ENCODE results near the gene YIF1A. TPM values are rescaled to one million over a fixed set of nuclear protein-coding genes. Genes with fewer than 3 reads are reported as not detected.
"Not testable (repeated sequence)": the region's sequence is repeated elsewhere in the genome, so short reads cannot be mapped to it uniquely, and the experiment has no call there.

YIF1A gene
- total RNA-seq, 2 donors from 2014 or later = 63.9 to 73.6 TPM

DNA sequence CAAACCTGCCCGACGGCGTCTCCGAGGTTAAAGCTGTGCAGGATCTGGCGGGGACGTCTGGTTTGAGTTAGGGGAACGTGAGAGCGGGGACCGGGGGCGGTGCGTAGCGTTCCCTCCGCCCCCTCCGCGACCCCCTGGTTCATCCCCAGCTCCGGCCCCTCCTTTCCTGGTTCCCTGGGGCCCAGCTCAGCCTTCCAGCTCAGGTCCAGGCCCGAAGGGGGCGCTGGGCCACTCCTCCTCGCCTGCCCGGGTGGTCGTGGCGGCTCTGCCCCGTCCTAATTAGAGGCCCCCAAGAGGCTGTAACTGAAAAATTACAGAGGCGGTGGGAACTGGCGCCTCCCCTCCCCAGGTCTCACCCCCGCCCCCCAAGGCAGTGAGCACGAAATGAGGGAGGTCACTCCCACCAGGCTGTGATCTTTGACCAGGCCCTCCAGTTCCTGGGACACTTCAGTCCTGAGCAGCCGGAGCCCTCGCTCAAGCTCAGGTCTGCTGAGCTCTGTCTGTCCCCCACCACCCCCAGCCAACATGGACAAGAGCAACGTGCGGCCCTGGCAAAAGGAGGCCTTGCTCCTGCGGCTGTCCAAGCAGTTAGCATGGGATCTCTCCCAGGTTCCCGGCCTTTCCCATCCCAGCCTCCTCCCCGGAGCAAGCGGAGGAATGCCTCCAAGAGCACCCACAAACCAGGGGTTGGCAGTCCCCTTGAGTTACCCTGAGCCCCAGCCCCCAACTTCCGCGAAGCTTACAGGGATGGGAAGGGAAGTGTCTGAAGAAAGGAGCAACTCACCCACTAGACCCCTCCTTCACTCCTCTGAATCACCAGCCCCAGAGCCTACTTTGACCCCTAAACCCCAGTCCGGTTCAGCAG lies 24.6 kb upstream of the YIF1A start:
- peak; percentile 81 for DNase-seq (ENCODE audit: low spot score)
- intact Hi-C loops (cut with DNase I) = no loop called here

GRCh38 chr11:66312549-66313320 lies 23.8 kb upstream of the YIF1A start:
- peak; percentile 100 for DNase-seq (ENCODE audit: low spot score)
- intact Hi-C loops (cut with DNase I) = no loop called here

DNA sequence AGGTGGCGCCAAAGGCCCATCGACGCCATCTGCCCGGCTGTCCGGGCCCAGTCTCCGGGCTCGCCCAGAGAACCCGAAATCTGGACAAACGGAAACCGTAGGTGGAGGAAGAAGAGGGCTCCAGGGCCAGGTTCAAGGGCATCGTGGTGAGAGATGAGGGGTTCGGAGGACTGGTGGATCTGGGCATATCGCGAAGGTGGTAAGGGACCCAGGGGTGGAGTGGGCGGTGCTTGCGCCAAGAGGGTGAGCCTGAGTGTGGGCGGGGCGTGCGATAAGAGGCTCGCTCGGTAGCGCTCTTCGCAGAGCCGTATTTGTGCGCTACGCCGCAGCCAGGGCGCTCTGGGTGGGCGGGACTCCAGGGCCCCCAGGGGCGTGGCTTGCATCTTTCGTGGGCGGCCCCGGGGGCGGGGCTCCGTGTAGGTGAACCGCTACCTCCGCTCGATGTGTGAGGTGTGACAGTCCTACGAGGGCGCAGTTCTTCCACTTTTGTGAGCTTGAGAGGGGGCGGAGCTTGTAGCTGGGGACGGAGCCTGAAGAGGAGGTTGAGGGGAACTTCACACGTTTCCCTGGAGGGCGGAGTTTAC lies 23.1 kb upstream of the YIF1A start:
- intact Hi-C loops (cut with DNase I) = no loop called here
- peak; percentile 97 for DNase-seq (ENCODE audit: low spot score)

DNA sequence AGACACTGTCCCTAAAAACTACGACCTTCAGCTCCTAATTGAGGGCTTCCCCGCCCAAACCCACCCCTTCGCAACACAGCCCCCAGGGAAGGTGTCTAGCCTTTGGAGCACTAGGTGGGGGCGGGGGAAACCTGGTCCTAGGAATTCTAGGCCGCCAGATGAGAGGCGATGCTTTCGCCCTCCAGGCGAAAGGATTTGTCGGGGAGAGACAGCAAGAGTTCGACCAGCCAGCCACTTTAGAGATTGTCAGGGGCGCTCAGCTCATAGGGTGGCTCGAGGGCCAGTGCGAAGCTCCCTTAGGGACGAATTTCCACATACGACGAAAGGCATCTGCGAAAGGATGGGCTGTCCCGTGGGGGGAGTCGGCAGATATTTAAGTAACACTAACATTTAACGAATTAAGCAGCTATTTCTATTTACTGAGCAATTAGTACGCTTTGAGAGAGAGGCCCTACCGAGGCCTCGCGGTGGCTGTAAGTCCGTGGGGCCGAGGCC lies 22.6 kb upstream of the YIF1A start:
- no peak for DNase-seq (ENCODE audit: low spot score)
- intact Hi-C loops (cut with DNase I) = no loop called here

GRCh38 chr11:66310803-66311440 lies 22.0 kb upstream of the YIF1A start:
- DNase-seq (ENCODE audit: low spot score); intact Hi-C loops (cut with DNase I): not testable (repeated sequence)

DNA sequence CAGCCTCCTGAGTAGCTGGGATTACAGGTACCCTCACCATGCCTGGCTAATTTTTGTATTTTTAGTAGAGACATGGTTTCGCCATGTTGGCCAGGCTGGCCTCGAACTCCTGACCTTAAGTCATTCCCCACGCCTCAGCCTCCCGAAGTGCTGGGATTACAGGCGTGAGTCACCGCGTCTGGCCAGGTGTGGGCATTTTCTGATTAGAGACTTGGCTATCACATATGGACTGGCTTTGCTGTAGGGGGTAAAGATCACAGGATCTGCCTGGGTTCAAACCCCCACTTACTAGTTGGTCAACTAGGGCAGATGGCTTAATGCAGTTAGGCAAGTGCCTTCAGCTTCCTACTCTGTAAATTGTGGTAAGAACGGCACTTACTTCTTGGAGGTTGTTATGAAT lies 21.4 kb upstream of the YIF1A start:
- intact Hi-C loops (cut with DNase I) = no loop called here
- DNase-seq (ENCODE audit: low spot score) = no peak

GRCh38 chr11:66309475-66309874 lies 20.5 kb upstream of the YIF1A start:
- intact Hi-C loops (cut with DNase I) = no loop called here
- DNase-seq (ENCODE audit: low spot score) = no peak

DNA sequence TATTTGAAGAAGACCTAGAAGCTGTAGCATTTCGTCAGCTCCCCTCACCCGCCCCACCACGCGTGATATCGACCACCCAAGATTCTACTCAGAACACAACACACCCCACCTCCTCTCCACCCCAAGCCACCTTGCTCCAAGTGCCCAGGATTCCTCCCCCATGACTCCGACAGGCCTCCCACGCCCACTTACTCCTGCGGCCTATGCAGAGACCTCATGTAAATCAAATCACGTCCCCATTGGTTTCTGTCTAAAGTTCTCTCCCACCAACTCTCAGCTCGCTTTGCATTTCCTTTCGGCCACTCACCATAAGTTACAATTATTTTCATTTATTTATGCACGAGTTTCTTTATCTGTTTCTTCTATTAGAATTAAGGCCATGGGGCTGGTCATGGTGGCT lies 13.7 kb upstream of the YIF1A start:
- intact Hi-C loops (cut with DNase I) = no loop called here
- DNase-seq (ENCODE audit: low spot score) = no peak

DNA sequence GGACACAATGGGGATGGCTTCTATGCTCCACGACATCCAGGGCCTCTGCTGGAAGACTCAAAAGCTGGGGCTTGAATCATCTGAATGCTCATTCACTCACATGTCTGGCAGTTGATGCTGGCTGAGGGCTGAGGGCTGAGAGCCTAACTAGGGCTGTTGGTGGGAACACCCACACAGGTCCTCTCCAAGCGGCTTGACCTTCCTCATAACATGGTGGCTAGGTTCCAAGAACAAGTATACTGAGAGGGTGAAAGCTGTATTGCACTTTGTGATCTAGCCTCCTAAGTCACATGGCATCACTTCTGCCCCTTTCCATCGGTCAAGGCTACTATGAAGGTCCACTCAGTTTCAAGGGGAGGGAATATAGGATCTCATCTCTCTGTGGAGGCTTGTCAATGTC lies 10.2 kb upstream of the YIF1A start:
- intact Hi-C loops (cut with DNase I) = loop anchor here in 1 of 2 donors (2.0 kb wide), 1 partner anchor 182 kb away; the partner anchor contains the start of gene DPP3
- DNase-seq (ENCODE audit: low spot score) = no peak

GRCh38 chr11:66297610-66298009 lies 8.7 kb upstream of the YIF1A start:
- intact Hi-C loops (cut with DNase I) = loop anchor here in 1 of 2 donors (2.0 kb wide), 1 partner anchor 183 kb away; the partner anchor contains the start of gene DPP3
- no peak for DNase-seq (ENCODE audit: low spot score)

- no peak for DNase-seq (ENCODE audit: low spot score)
- intact Hi-C loops (cut with DNase I) = no loop called here
Observed at GRCh38 chr11:66294626-66295620, 6.0 kb upstream of the YIF1A start.

GRCh38 chr11:66293777-66294625 lies 5.1 kb upstream of the YIF1A start:
- intact Hi-C loops (cut with DNase I) = no loop called here
- no peak for DNase-seq (ENCODE audit: low spot score)

DNA sequence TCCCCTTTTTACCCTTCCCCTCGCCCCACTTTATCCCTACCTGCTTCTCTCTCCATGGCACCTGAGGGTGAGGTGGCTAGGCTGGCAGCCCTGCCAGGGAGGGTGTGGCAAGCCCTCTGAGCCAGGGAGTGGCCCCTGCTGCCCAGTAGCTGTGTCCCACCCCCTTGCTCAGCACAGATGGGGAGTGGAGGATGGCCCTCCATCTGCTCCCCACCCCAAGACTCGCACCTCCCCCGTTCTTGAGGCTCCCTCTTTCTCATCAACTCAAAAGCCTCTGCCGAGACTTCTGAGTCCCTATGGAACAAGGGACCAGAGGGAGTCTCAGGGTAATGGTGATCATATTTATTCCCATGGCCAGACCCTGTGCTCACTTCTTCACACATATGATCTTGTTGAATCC lies 4.4 kb upstream of the YIF1A start:
- intact Hi-C loops (cut with DNase I) = no loop called here
- DNase-seq (ENCODE audit: low spot score) = no peak

DNA sequence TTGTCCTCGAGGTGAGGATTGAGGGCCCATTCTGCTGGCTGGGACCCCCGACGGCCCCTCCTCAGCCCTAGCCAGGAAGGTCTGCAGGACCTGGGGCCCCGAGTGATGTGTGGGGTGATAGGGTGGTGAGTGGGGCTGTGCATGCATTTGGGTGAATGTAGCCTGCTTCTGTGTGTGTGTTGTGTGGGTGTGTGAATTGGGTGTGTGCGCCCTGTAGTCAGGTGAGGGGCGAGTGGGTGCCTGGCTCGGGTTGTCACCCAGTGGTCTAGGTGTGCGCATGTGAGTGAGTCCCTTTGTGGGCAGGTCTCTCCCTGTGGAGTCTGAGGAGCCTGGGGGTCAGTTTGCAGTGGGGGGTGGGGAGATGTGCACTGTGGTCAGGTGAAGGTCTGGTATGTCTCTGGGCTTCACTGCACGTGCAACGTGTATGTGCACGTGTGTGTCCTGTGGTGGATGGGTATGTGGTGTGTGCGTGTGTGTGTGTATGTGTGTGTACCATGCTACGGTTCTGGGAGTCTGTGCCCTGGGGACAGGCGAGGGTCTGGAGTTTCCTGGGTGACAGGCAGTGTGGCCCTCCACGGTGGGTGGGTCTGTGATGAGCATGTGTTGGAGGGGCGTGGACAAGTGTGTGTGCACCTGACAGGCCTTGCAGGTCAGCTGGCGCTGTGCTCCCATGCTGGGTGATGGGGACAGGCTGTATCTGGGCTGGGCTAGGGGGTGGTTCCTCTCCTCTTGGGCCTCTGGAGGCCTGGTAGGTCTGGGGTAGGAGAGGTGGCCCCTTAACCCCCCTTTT lies 3.8 kb upstream of the YIF1A start:
- intact Hi-C loops (cut with DNase I) = no loop called here
- no peak for DNase-seq (ENCODE audit: low spot score)

- intact Hi-C loops (cut with DNase I) = no loop called here
Observed at GRCh38 chr11:66291706-66292542, 3.0 kb upstream of the YIF1A start, which contains the start of gene TMEM151A. TMEM151A (plus strand) TSS chr11:66291894; CDS start chr11:66292014, 120 bp downstream.

DNA sequence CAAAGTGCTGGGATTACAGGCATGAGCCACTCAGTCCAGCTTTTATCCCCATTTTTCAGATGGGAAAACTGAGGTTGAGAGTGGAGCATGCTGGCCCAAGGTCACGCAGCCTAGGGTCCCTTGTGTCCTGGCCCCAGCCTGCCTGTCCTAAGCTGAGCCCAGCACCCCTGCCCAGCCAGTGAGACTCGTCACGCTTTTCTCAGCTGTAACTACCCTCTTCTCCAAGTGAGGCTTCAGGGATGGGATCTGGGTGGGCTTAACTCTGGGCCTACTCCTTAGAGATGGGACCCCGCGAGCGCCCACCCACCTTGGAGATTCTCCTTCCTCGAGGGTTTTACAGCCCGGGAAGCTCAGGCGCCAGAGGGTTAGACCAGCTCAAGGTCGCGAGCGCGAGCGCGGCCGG lies 2.4 kb upstream of the YIF1A start:
- no peak for DNase-seq (ENCODE audit: low spot score)
- intact Hi-C loops (cut with DNase I) = no loop called here

More at GRCh38 chr11:66291706-66292542, 3.0 kb upstream of the YIF1A start, which contains the start of gene TMEM151A:
- DNase-seq (ENCODE audit: low spot score) = no peak
